GM12891 (cell line): Measurements from ENCODE around the gene SPATA12.

Source experiments
- DNase-seq: peaks from one replicate; pipeline ENCODE4 v3.0.0; 2011; ENCODE audit warnings: low spot score; ENCODE audit not compliant: insufficient read length
- FAIRE-seq: peaks from 2 replicates; lab custom pipeline; 2011; peaks lifted over from hg19 to GRCh38; lab: Jason Lieb, UNC
- PAX5 ChIP-seq: IDR thresholded peaks from 2 replicates; pipeline ENCODE4 v1.6.1; 2011; ENCODE audit warnings: low read length, moderate library complexity, mild to moderate bottlenecking; ENCODE audit not compliant: insufficient read depth, severe bottlenecking
- POLR2A ChIP-seq: IDR thresholded peaks from 2 replicates; pipeline ENCODE4 v1.6.1; 2011; ENCODE audit warnings: low read depth, low read length, control low read depth
- POLR2AphosphoS5 ChIP-seq: IDR thresholded peaks from 2 replicates; pipeline ENCODE4 v1.6.1; 2011; ENCODE audit warnings: low read depth, low read length, control low read depth
- POU2F2 ChIP-seq: IDR thresholded peaks from 2 replicates; pipeline ENCODE4 v1.6.1; 2011; ENCODE audit warnings: low read depth, mild to moderate bottlenecking, control low read depth, low read length, moderate library complexity
- SPI1 ChIP-seq: IDR thresholded peaks from 2 replicates; pipeline ENCODE4 v1.6.1; 2011; ENCODE audit warnings: low read depth, low read length, control low read depth
- TAF1 ChIP-seq: IDR thresholded peaks from 2 replicates; pipeline ENCODE4 v1.6.1; 2011; ENCODE audit warnings: low read depth, low read length, control low read depth

The SPATA12 gene

GRCh38 chr3:57120451-57121174, 60.1 kb downstream of the SPATA12 start:
- TF ChIP-seq SPI1 (no peak), POLR2AphosphoS5 (no peak), POU2F2 (no peak), TAF1 (no peak), POLR2A (no peak), PAX5 (no peak)
- no peak for FAIRE-seq
- DNase-seq: no peak
